ENCODE results near the gene FLYWCH1. TPM values are rescaled to one million over a fixed set of nuclear protein-coding genes. Genes with fewer than 3 reads are reported as not detected.

Gene FLYWCH1
- total and polyA plus RNA-seq, 2 donors (not counting 3 experiments of a cell fraction or from before 2014, with no cell fraction given) = 32.0 to 51.2 TPM

DNA sequence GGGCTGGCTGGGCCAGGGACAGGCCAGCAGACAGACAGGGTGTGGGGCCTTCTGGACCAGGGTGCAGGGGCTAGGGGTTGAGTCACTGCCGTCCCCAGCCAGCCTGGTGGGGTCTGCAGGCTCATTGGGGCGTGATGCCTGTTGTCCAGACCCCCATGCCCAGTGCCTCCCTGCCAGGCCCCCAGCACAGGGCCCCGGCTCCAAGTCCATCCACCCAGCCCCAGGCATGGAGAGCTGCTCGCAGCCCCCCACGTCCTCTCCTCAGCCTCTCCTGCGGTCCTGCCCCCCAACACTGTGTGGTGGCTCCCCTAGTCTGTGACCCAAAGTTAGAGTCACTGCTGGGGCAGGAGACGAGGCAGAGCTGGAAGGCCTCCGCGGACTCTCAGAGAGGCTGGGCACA is 75.6 kb downstream of the FLYWCH1 start:
- no peak for TF ChIP-seq FOS (IDR thresholded peaks at IDR 0.05; ENCODE audit: borderline replicate concordance, insufficient read depth, low read length)
- no peak for TF ChIP-seq MYC (IDR thresholded peaks at IDR 0.05; ENCODE audit: low read depth, low read length)
- no peak for TF ChIP-seq JUN (IDR thresholded peaks at IDR 0.05; ENCODE audit: borderline replicate concordance, insufficient read depth, insufficient read length, low read depth)
- TF ChIP-seq CTCF (IDR thresholded peaks at IDR 0.05; ENCODE audit: extremely low read depth in 1 of 2, insufficient read depth in 1 of 2, low read depth in 1 of 2, low read length in 2 of 2) = no peak
- no peak for TF ChIP-seq POLR2A (IDR thresholded peaks at IDR 0.05; ENCODE audit: low read depth, low read length)
- TF ChIP-seq POLR2AphosphoS5 (IDR thresholded peaks at IDR 0.05; ENCODE audit: insufficient read depth, low read depth, low read length) = no peak
- TF ChIP-seq EZH2 (IDR thresholded peaks at IDR 0.05; ENCODE audit: borderline replicate concordance, low read depth, low read length, severe bottlenecking) = no peak
- TF ChIP-seq, protein P1, sequence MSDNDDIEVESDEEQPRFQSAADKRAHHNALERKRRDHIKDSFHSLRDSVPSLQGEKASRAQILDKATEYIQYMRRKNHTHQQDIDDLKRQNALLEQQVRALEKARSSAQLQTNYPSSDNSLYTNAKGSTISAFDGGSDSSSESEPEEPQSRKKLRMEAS (IDR thresholded peaks at IDR 0.05; ENCODE audit: insufficient read depth, insufficient read length) = no peak
- TF ChIP-seq GATA2 (IDR thresholded peaks at IDR 0.05; ENCODE audit: insufficient read depth, insufficient read length, low read depth, low read length) = no peak
- H3K27ac ChIP-seq (ENCODE audit: insufficient read depth, low read depth, low read length) = no peak overlapping the region
- ChIA-PET CTCF (no interaction called here), POLR2A (no interaction called here)
- peaks cover 0 to 5% of the 10 kb centered on the region in 2 experiments for H3K27me3 ChIP-seq (ENCODE audit: control insufficient read depth in 2 of 2, insufficient read depth in 2 of 2, low read length in 2 of 2)
- H3K4me1 ChIP-seq (ENCODE audit: control insufficient read depth, extremely low read depth, insufficient read depth, low read length) = no peaks in the 10 kb centered on the region
- no peaks in the 10 kb centered on the region for H3K9me3 ChIP-seq (replicated peaks; ENCODE audit: control insufficient read depth, insufficient read depth, low read length)
- intact Hi-C loops (cut with micrococcal nuclease) = no loop called here
- H3K4me2 ChIP-seq (ENCODE audit: insufficient read depth, low read length) = no peak overlapping the region
- DNase-seq (ENCODE audit: low read depth, low spot score) = no peak
- no peak overlapping the region for H2AFZ ChIP-seq (ENCODE audit: low read depth, low read length)
- no peaks in the 10 kb centered on the region for H3K36me3 ChIP-seq (ENCODE audit: control insufficient read depth in 2 of 2, extremely low read depth in 1 of 2, insufficient read depth in 2 of 2, low read length in 2 of 2)
- H3K9ac ChIP-seq (replicated peaks; ENCODE audit: extremely low read depth, insufficient read depth, low read length) = no peak overlapping the region
- H3K9me1 ChIP-seq (replicated peaks; ENCODE audit: control insufficient read depth, extremely low read depth, insufficient read depth, low read length) = no peaks in the 10 kb centered on the region
- dilution Hi-C loops (cut with MboI; ENCODE audit: extremely low pct_ligation_motif_present, low sequenced_read_pairs) = no loop called here
- H4K20me1 ChIP-seq (replicated peaks; ENCODE audit: control insufficient read depth, extremely low read depth, insufficient read depth, low read length) = no peaks in the 10 kb centered on the region
- H3K79me2 ChIP-seq (ENCODE audit: control insufficient read depth, insufficient read depth, low read length) = no peaks in the 10 kb centered on the region
- BruUV-seq (replicated peaks) = no TSS peak
- no peak for FAIRE-seq
- no peak overlapping the region for H3K4me3 ChIP-seq (replicated peaks in 1 of 3; ENCODE audit: insufficient read depth in 1 of 3, low read depth in 1 of 3, low read length in 3 of 3)

Data from endothelial cell of umbilical vein (primary cell).